ENCODE measurements around the gene PTGER4.

Gene PTGER4

DNA sequence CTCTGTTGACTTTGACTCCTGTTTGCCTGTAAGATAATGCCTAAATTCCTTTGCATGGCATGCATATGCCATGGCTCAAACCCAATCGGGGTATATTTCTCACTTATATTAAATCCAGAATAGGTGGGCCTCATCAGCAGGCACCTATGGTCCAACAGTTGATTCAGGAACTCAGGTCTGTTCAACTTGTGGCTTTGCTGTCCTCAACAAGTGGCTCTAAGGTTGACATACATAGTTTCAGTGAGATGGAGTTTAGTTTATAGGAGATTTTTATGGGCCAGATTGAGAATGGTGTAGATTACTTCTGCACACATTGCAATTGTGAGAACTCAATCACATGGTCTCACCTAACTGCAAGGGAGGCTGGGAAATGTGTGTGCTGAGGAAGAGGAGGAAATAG, 31.6 kb upstream of the PTGER4 start:
- DNase-seq (ENCODE audit: low read depth) = no peak
- TF ChIP-seq, protein P1, sequence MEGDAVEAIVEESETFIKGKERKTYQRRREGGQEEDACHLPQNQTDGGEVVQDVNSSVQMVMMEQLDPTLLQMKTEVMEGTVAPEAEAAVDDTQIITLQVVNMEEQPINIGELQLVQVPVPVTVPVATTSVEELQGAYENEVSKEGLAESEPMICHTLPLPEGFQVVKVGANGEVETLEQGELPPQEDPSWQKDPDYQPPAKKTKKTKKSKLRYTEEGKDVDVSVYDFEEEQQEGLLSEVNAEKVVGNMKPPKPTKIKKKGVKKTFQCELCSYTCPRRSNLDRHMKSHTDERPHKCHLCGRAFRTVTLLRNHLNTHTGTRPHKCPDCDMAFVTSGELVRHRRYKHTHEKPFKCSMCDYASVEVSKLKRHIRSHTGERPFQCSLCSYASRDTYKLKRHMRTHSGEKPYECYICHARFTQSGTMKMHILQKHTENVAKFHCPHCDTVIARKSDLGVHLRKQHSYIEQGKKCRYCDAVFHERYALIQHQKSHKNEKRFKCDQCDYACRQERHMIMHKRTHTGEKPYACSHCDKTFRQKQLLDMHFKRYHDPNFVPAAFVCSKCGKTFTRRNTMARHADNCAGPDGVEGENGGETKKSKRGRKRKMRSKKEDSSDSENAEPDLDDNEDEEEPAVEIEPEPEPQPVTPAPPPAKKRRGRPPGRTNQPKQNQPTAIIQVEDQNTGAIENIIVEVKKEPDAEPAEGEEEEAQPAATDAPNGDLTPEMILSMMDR (IDR thresholded peaks at IDR 0.05; ENCODE audit: control insufficient read depth, extremely low read depth, insufficient read depth) = no peak

DNA sequence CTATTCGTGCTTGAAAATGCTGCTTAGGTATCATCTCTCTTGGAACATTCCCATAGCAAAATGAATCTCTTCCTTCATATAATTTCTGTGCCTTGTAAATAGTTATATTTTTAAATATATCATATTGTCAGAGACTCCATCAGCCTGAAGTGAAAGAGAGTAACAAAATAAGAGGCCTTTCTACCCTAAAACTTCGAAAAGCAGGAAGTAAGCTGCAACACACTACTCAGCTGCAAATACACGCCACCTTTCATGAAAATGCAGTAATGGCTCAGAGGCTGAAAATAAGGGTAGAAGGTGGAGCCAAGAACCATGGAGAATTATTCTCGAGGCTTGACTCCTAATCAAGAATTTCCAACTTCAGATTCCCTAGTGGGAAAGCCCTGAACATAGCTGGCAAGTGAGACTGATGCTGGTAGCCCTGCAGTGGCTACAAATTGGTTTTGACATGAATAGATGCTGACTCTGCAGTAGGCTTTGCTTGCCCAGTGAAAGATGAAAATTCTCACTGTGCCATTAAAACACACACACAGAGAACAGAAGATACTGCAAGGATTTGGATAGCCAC, 30.2 kb upstream of the PTGER4 start:
- TF ChIP-seq, protein P1 (IDR thresholded peaks at IDR 0.05; ENCODE audit: control insufficient read depth, extremely low read depth, insufficient read depth) = no peak
- no peak for DNase-seq (ENCODE audit: low read depth)
- no peak overlapping the region for H3K4me3 ChIP-seq (ENCODE audit: low read depth, low read length)

More for the DNA sequence above, 31.6 kb upstream of the PTGER4 start:
- H3K4me3 ChIP-seq (ENCODE audit: low read depth, low read length) = no peak overlapping the region

DNA sequence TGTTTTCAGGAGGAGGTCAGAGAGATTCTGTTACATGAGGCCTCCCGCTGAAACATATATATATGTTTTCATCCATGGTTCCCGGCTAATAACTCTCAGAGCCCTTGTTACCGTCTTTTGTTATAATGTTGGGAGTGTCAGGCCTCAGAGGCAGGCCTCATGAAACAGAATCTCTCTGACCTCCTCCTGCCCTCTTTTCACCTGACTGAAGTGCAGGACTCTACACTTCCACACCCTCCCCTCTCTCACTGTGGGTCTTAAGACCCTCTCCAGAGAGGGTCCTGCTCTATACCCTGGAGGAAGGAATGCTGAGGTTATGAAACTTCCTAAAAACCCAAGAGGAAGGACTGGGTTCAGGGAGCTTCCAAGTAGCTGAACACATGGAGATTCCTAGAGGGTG, 28.5 kb upstream of the PTGER4 start:
- no peak for DNase-seq (ENCODE audit: low read depth)
- TF ChIP-seq, protein P1 (IDR thresholded peaks at IDR 0.05; ENCODE audit: control insufficient read depth, extremely low read depth, insufficient read depth) = no peak
- no peak overlapping the region for H3K4me3 ChIP-seq (ENCODE audit: low read depth, low read length)

DNA sequence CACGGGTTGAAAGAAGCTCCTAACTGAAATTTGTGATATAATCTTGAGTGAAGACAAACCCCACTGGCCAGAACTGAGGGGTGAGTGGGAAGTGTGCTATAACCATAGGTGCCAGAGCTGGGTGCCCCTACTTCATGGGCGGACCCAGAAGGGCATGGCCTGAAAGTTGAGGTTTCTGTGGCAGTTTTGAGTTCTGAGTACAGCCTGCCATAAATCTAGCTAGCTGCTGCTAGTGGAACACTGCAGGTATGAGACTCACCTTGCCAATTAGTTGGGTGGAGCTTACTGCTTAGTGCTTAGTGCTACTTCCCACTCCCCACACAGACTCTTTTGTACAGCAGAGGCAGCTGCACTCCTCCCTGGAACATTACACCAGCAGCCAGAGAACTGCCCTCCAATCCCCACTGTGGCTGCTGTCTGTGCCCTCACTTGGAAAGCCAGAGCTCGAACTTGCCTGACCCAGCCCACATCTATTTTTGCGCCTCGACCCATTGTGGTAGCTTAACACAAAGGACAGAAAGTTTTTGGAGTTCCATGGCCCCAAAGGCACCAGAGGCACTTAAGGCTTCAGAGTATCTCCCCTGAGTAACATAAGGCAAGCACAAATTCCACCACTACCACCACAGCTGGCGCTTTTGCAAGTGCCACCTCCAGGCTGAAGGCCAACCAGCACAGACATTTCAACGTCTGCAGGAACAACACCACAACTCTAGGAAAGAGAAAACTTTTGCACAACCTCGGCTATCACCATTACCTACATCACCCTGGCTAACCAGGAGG, 27.1 kb upstream of the PTGER4 start:
- TF ChIP-seq, protein P1 (IDR thresholded peaks at IDR 0.05; ENCODE audit: control insufficient read depth, extremely low read depth, insufficient read depth) = no peak
- no peak overlapping the region for H3K4me3 ChIP-seq (ENCODE audit: low read depth, low read length)
- no peak for DNase-seq (ENCODE audit: low read depth)

DNA sequence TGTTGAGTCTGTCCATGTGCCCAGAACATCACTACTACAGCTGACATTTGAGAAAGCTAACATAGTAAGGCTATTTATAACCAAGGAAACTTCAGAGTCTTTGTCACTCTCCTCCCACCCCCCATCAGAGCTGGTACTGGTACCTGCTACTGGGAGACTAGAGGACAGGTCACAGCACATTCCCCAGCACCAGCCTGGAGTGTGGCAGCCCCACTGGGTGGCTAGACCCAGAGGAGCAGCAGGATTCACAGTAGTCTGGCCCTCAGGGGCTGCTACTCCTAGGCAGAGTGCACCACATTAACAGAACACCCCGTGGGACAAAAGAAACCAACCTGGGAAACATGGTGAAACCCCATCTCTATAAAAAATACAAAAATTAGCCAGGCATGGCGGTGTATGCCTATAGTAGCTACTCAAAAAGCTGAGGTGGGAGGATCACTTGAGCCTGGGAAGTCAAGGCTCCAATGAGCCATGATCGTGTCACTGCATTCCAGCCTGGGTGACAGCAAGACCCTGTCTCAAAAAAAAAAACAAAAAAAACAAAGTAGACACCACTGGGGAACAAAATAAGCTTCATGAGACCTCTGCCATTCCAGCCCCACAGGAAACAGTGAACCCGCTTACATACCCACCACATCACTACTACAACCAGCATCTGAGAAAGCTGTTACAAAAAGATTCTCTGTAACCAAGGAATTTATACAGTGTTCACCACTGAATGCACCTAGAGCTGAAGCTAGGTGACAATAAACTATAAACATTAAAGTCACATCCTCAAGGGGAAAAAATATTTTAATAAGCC, 26.3 kb upstream of the PTGER4 start:
- no peak overlapping the region for H3K4me3 ChIP-seq (ENCODE audit: low read depth, low read length)
- DNase-seq (ENCODE audit: low read depth) = no peak
- TF ChIP-seq, protein P1 (IDR thresholded peaks at IDR 0.05; ENCODE audit: control insufficient read depth, extremely low read depth, insufficient read depth) = no peak

DNA sequence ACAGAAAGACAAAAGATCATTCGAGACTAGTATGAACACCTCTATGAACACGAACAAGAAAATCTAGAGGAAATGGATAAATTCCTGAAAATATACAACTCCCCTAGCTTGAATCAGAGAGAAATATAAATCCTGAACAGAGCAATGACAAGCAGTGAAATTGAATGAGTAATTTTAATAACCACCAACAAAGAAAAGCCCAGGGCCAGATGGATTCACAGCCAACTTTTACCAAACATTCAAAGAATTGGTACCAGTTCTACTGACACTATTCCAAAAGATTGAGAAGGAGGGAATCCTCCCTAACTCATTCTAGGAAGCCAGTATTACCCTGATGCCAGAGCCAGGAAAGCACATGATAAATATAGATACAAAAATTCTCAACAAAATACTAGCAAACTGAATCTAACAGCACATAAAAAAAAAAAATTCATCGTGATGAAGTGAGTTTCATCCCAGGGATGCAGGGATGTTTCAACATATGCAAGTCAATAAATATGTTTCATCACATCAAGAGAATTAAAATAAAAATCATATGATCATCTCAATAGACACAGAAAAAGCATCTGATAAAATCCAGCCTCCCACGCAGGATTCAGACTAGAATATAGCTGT, 25.2 kb upstream of the PTGER4 start:
- no peak for DNase-seq (ENCODE audit: low read depth)
- TF ChIP-seq, protein P1 (IDR thresholded peaks at IDR 0.05; ENCODE audit: control insufficient read depth, extremely low read depth, insufficient read depth) = no peak
- no peak overlapping the region for H3K4me3 ChIP-seq (ENCODE audit: low read depth, low read length)

Data from LNCaP clone FGC (cell line).